H9 (cell line): Measurements from ENCODE around the gene FBLN1. TPM values are rescaled to one million over a fixed set of nuclear protein-coding genes. Genes with fewer than 3 reads are reported as not detected.

Experiments used
- DNase-seq: peaks from one replicate; pipeline ENCODE4 v3.0.0-alpha.2; 2017
- H2AFZ ChIP-seq: one replicate; pipeline ENCODE4 v1.6.1; 2013; ENCODE audit warnings: mild to moderate bottlenecking, low read length, control low read depth, moderate library complexity
- H2AK5ac ChIP-seq: 2 replicates; pipeline ENCODE4 v1.6.1; 2013; ENCODE audit warnings: low read length, control low read depth, mixed read lengths; ENCODE audit not compliant: insufficient read length
- H2BK120ac ChIP-seq: one replicate; pipeline ENCODE4 v1.6.1; 2013; ENCODE audit warnings: low read depth, mild to moderate bottlenecking, low read length, control low read depth, inconsistent platforms; ENCODE audit not compliant: poor library complexity, severe bottlenecking
- H2BK12ac ChIP-seq: 2 replicates; pipeline ENCODE4 v1.6.1; 2013; ENCODE audit warnings: low read length, control low read depth, mixed read lengths, low read depth; ENCODE audit not compliant: insufficient read length
- H2BK15ac ChIP-seq: 2 replicates; pipeline ENCODE4 v1.6.1; 2013; ENCODE audit warnings: low read depth, low read length, control low read depth
- H2BK20ac ChIP-seq: one replicate; pipeline ENCODE4 v1.6.1; 2013; ENCODE audit warnings: low read depth, mild to moderate bottlenecking, low read length, control low read depth, inconsistent platforms; ENCODE audit not compliant: poor library complexity, severe bottlenecking
- H2BK5ac ChIP-seq: 2 replicates; pipeline ENCODE4 v1.6.1; 2013; ENCODE audit warnings: low read length, control low read depth, mixed read lengths; ENCODE audit not compliant: insufficient read length
- H3K14ac ChIP-seq: 2 replicates; pipeline ENCODE4 v1.6.1; 2013; ENCODE audit warnings: low read length, control low read depth; ENCODE audit not compliant: insufficient read depth
- H3K18ac ChIP-seq: 2 replicates; pipeline ENCODE4 v1.6.1; 2013; ENCODE audit warnings: low read depth, mild to moderate bottlenecking, mixed read lengths, low read length, control low read depth; ENCODE audit not compliant: insufficient read length
- H3K23ac ChIP-seq: 2 replicates; pipeline ENCODE4 v1.6.1; 2013; ENCODE audit warnings: low read length, control low read depth, mixed read lengths, low read depth; ENCODE audit not compliant: insufficient read length
- H3K23me2 ChIP-seq: 2 replicates; pipeline ENCODE4 v1.6.1; 2013; ENCODE audit warnings: low read depth, mild to moderate bottlenecking, mixed read lengths, low read length, control low read depth; ENCODE audit not compliant: insufficient read length, poor library complexity, severe bottlenecking
- H3K27ac ChIP-seq: 2 replicates; pipeline ENCODE4 v1.5.1; 2013; ENCODE audit warnings: low read length, control low read depth, mixed read lengths, low read depth; ENCODE audit not compliant: insufficient read length
- H3K27me3 ChIP-seq: 2 replicates; pipeline ENCODE4 v1.6.1; 2013; ENCODE audit warnings: low read length, control low read depth, inconsistent platforms; ENCODE audit not compliant: insufficient read depth
- H3K4ac ChIP-seq: 2 replicates; pipeline ENCODE4 v1.6.1; 2013; ENCODE audit warnings: low read depth, mild to moderate bottlenecking, control low read depth, inconsistent platforms, low read length, moderate library complexity
- H3K4me1 ChIP-seq: 2 replicates; pipeline ENCODE4 v1.6.1; 2013; ENCODE audit warnings: low read length, control low read depth, inconsistent platforms; ENCODE audit not compliant: insufficient read depth
- H3K4me2 ChIP-seq: 2 replicates; pipeline ENCODE4 v1.6.1; 2013; ENCODE audit warnings: low read length, control low read depth, mixed read lengths; ENCODE audit not compliant: insufficient read length, insufficient read depth
- H3K56ac ChIP-seq: 2 replicates; pipeline ENCODE4 v1.6.1; 2013; ENCODE audit warnings: low read depth, mild to moderate bottlenecking, mixed read lengths, low read length, control low read depth; ENCODE audit not compliant: insufficient read length
- H3K79me1 ChIP-seq: 2 replicates; pipeline ENCODE4 v1.6.1; 2013; ENCODE audit warnings: low read depth, mild to moderate bottlenecking, moderate library complexity, low read length, control low read depth, inconsistent platforms; ENCODE audit not compliant: insufficient read depth, poor library complexity, severe bottlenecking
- H3K79me2 ChIP-seq: 2 replicates; pipeline ENCODE4 v1.6.1; 2013; ENCODE audit warnings: low read length, control low read depth, inconsistent platforms; ENCODE audit not compliant: insufficient read depth
- H3K9ac ChIP-seq: 2 replicates; pipeline ENCODE4 v1.6.1; 2013; ENCODE audit warnings: low read length, control low read depth, mixed read lengths; ENCODE audit not compliant: insufficient read length; ENCODE audit errors: extremely low read depth
- H3K9me3 ChIP-seq: one replicate; pipeline ENCODE4 v1.6.1; 2013; ENCODE audit warnings: low read depth, low read length, inconsistent platforms; ENCODE audit not compliant: control insufficient read depth
- H3T11ph ChIP-seq: one replicate; pipeline ENCODE4 v1.6.1; 2013; ENCODE audit warnings: mild to moderate bottlenecking, low read length, control low read depth, inconsistent platforms
- H4K20me1 ChIP-seq: one replicate; pipeline ENCODE4 v1.6.1; 2013; ENCODE audit not compliant: control insufficient read depth, insufficient read length, insufficient read depth
- H4K5ac ChIP-seq: 2 replicates; pipeline ENCODE4 v1.6.1; 2013; ENCODE audit warnings: low read depth, mild to moderate bottlenecking, mixed read lengths, low read length, control low read depth; ENCODE audit not compliant: insufficient read length
- H4K8ac ChIP-seq: replicated peaks from 2 replicates; pipeline ENCODE4 v1.6.1; 2013; ENCODE audit warnings: low read length, control low read depth, mixed read lengths, low read depth; ENCODE audit not compliant: insufficient read length
- H4K91ac ChIP-seq: 2 replicates; pipeline ENCODE4 v1.6.1; 2013; ENCODE audit warnings: low read depth, mild to moderate bottlenecking, moderate library complexity, mixed read lengths, low read length, control low read depth; ENCODE audit not compliant: insufficient read length
- H3K27ac Mint-ChIP-seq, 3 experiments: 2 replicates in 2 of 3; 3 replicates in 1 of 3; pipeline ENCODE4 v1.8.0; 2020 to 2021; ENCODE audit warnings: mixed read lengths in 3 of 3, mild to moderate bottlenecking in 1 of 3, moderate library complexity in 1 of 3
- H3K27me3 Mint-ChIP-seq: 2 replicates; pipeline ENCODE4 v1.8.0; 2021; ENCODE audit warnings: low read depth, mild to moderate bottlenecking, moderate library complexity, mixed read lengths
- H3K36me3 Mint-ChIP-seq, 3 experiments: 2 replicates in 2 of 3; 3 replicates in 1 of 3; pipeline ENCODE4 v1.8.0; 2020 to 2021; ENCODE audit warnings: low read depth in 3 of 3, mixed read lengths in 3 of 3; ENCODE audit not compliant: insufficient read depth in 1 of 3
- H3K4me1 Mint-ChIP-seq, 2 experiments: 2 replicates each; pipeline ENCODE4 v1.8.0; 2020; ENCODE audit warnings: mixed read lengths in 2 of 2
- H3K4me3 Mint-ChIP-seq, 2 experiments: 2 replicates in 1 of 2; 3 replicates in 1 of 2; pipeline ENCODE4 v1.8.0; 2020 to 2021; ENCODE audit warnings: mild to moderate bottlenecking in 2 of 2, mixed read lengths in 2 of 2, moderate library complexity in 1 of 2
- H3K9me3 Mint-ChIP-seq, 2 experiments: 2 replicates in 1 of 2; 3 replicates in 1 of 2; pipeline ENCODE4 v1.8.0; 2020; ENCODE audit warnings: mild to moderate bottlenecking in 2 of 2, mixed read lengths in 2 of 2, moderate library complexity in 1 of 2
- WGBS: extraction: QIAGEN DNeasy Blood & Tissue Kit; methylation state at CpG from one replicate; pipeline ENCODE4 v1.1.7; 2013; ENCODE audit warnings: missing lambda C conversion rate, low lambda C conversion rate, mixed read lengths; ENCODE audit not compliant: insufficient read length; ENCODE audit errors: extremely low coverage; 5-methylcytosine and 5-hydroxymethylcytosine counted together
- total RNA-seq: library from RNA; stranded (reverse); gene quantifications from 2 replicates; pipeline ENCODE4 v1.2.1, GENCODE V29; 2021
- TF ChIP-seq, protein P1 (sequence below): fragments of 200-600 bp; sonication (generic); conservative IDR thresholded peaks from 3 replicates; pipeline ENCODE4 v1.8.0; 2021; ENCODE audit warnings: antibody characterized with exemption, mild to moderate bottlenecking

Gene FBLN1
- total RNA-seq, 1 experiment from 2014 or later = 140 TPM

- Histone ChIP-seq H4K5ac (no peak overlapping the region), H2AK5ac (no peak overlapping the region), H3K18ac (no peak overlapping the region), H4K8ac (no peak overlapping the region), H3K14ac (no peak overlapping the region), H3K79me2 (no peaks in the 10 kb centered on the region), H2BK20ac (no peak overlapping the region), H4K20me1 (no peaks in the 10 kb centered on the region), H4K91ac (no peak overlapping the region), H2BK120ac (no peak overlapping the region), H2BK15ac (no peak overlapping the region), H3K79me1 (no peaks in the 10 kb centered on the region), H2AFZ (no peak overlapping the region), H3K27me3 (no peaks in the 10 kb centered on the region; the same call in 1 of the 2 replicates), H3K23me2 (no peaks in the 10 kb centered on the region), H3K56ac (no peak overlapping the region), H3K9me3 (no peaks in the 10 kb centered on the region), H3K9ac (no peak overlapping the region), H3K27ac (no peak overlapping the region), H2BK12ac (no peak overlapping the region), H3K23ac (no peak overlapping the region), H3T11ph (no peak overlapping the region), H3K4me2 (peak overlapping the region; percentile 11), H3K4me1 (no peaks in the 10 kb centered on the region; the same call in 1 of the 2 replicates), H3K4ac (no peak overlapping the region), H2BK5ac (no peak overlapping the region)
- Mint-ChIP-seq H3K9me3 (no peaks in the 10 kb centered on the region), H3K36me3 (no peaks in the 10 kb centered on the region), H3K27me3 (peaks cover 60% of the 10 kb centered on the region), H3K4me1 (peaks cover 21 to 23% of the 10 kb centered on the region in 2 experiments), H3K4me3 (peak overlapping the region in 1 of 2 experiments; percentile 46; a peak in 2 of 5 replicates), H3K27ac (no peak overlapping the region)
- WGBS = no CpG with 5 or more reads among the region's 16 CpGs
- TF ChIP-seq, protein P1, sequence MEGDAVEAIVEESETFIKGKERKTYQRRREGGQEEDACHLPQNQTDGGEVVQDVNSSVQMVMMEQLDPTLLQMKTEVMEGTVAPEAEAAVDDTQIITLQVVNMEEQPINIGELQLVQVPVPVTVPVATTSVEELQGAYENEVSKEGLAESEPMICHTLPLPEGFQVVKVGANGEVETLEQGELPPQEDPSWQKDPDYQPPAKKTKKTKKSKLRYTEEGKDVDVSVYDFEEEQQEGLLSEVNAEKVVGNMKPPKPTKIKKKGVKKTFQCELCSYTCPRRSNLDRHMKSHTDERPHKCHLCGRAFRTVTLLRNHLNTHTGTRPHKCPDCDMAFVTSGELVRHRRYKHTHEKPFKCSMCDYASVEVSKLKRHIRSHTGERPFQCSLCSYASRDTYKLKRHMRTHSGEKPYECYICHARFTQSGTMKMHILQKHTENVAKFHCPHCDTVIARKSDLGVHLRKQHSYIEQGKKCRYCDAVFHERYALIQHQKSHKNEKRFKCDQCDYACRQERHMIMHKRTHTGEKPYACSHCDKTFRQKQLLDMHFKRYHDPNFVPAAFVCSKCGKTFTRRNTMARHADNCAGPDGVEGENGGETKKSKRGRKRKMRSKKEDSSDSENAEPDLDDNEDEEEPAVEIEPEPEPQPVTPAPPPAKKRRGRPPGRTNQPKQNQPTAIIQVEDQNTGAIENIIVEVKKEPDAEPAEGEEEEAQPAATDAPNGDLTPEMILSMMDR = no peak
- DNase-seq = no peak
These were observed 142.5 kb downstream of the FBLN1 start for GRCh38 chr22:45645150-45645525.
